Osteoblast (primary cell): Measurements from ENCODE around the gene POP7. TPM values are rescaled to one million over a fixed set of nuclear protein-coding genes. Genes with fewer than 3 reads are reported as not detected.
A peak's percentile ranks its signal among the peaks of the same experiment; 100 is the strongest.

Experiments
- DNase-seq: peaks from one replicate; pipeline ENCODE4 v3.0.0; 2011; ENCODE audit warnings: low spot score, mixed read lengths; ENCODE audit not compliant: insufficient read length; ENCODE audit errors: missing footprints
- H2AFZ ChIP-seq: 2 replicates; pipeline ENCODE4 v1.6.0; 2011; ENCODE audit warnings: mild to moderate bottlenecking, low read length
- H3K27ac ChIP-seq: 2 replicates; pipeline ENCODE4 v1.5.1; 2011; ENCODE audit warnings: mild to moderate bottlenecking, low read depth, low read length, moderate library complexity
- H3K27me3 ChIP-seq: 2 replicates; pipeline ENCODE4 v1.6.0; 2012; ENCODE audit warnings: mild to moderate bottlenecking, control low read depth, inconsistent platforms, low read length, moderate library complexity; ENCODE audit not compliant: insufficient read depth
- H3K36me3 ChIP-seq: 2 replicates; pipeline ENCODE4 v1.5.1; 2011; ENCODE audit warnings: mild to moderate bottlenecking, low read length, control low read depth, moderate library complexity; ENCODE audit not compliant: insufficient read depth
- H3K4me1 ChIP-seq: 2 replicates; pipeline ENCODE4 v1.5.1; 2011; ENCODE audit warnings: mild to moderate bottlenecking, low read length, control low read depth, moderate library complexity; ENCODE audit not compliant: insufficient read depth
- H3K4me2 ChIP-seq: 2 replicates; pipeline ENCODE4 v1.6.0; 2011; ENCODE audit warnings: mild to moderate bottlenecking, low read length; ENCODE audit not compliant: insufficient read depth
- H3K4me3 ChIP-seq: fragments of 200-600 bp; sonication (generic); 3 replicates; pipeline ENCODE4 v1.5.1; 2012; ENCODE audit warnings: mild to moderate bottlenecking, low read length, inconsistent platforms; ENCODE audit not compliant: insufficient read depth
- H3K79me2 ChIP-seq: 2 replicates; pipeline ENCODE4 v1.6.0; 2012; ENCODE audit warnings: mild to moderate bottlenecking, low read length, control low read depth, inconsistent platforms; ENCODE audit not compliant: insufficient read depth
- H3K9me3 ChIP-seq: 2 replicates; pipeline ENCODE4 v1.5.1; 2011; ENCODE audit warnings: low read depth, low read length, control low read depth
- H4K20me1 ChIP-seq: 2 replicates; pipeline ENCODE4 v1.6.0; 2012; ENCODE audit warnings: mild to moderate bottlenecking, low read length, control low read depth; ENCODE audit not compliant: insufficient read depth
- CTCF ChIP-seq: IDR thresholded peaks from 2 replicates; pipeline ENCODE4 v1.5.1; 2011; ENCODE audit warnings: mild to moderate bottlenecking, low read depth, low read length, moderate library complexity; ENCODE audit errors: extremely low read depth
- total RNA-seq: library from RNA; depleted of rRNA; stranded (reverse); fragments of >200 nt; gene quantifications from 2 replicates; pipeline ENCODE4 v1.2.3, GENCODE V29; 2012

Gene POP7
- total RNA-seq, 1 donor = 25.7 TPM

- DNase-seq = peak; percentile 76
- H3K9me3 ChIP-seq = no peaks in the 10 kb centered on the region
- no peak overlapping the region for H3K4me2 ChIP-seq
- H3K27ac ChIP-seq = no peak overlapping the region
- H3K4me1 ChIP-seq = peaks cover 2% of the 10 kb centered on the region
- H3K27me3 ChIP-seq = no peaks in the 10 kb centered on the region
- H4K20me1 ChIP-seq = peaks cover 42% of the 10 kb centered on the region
- TF ChIP-seq CTCF = no peak
- H3K79me2 ChIP-seq = peaks cover 26% of the 10 kb centered on the region
- H2AFZ ChIP-seq = no peak overlapping the region
- H3K4me3 ChIP-seq = no peak overlapping the region
- peaks cover 25% of the 10 kb centered on the region for H3K36me3 ChIP-seq
Observed at GRCh38 chr7:100685049-100685605, 20.8 kb upstream of the POP7 start.

- Histone ChIP-seq H3K27ac (no peak overlapping the region), H3K9me3 (no peaks in the 10 kb centered on the region), H3K4me3 (no peak overlapping the region), H4K20me1 (peaks cover 42% of the 10 kb centered on the region), H2AFZ (no peak overlapping the region), H3K4me2 (no peak overlapping the region), H3K4me1 (no peaks in the 10 kb centered on the region), H3K27me3 (no peaks in the 10 kb centered on the region), H3K36me3 (peaks cover 24% of the 10 kb centered on the region), H3K79me2 (peaks cover 31% of the 10 kb centered on the region)
- no peak for TF ChIP-seq CTCF
- DNase-seq = peak; percentile 83
Observed at GRCh38 chr7:100685631-100686145, 20.2 kb upstream of the POP7 start.

- Histone ChIP-seq H3K9me3 (no peaks in the 10 kb centered on the region), H3K79me2 (peaks cover 37% of the 10 kb centered on the region), H3K4me1 (no peaks in the 10 kb centered on the region), H3K4me2 (no peak overlapping the region), H3K4me3 (no peak overlapping the region), H3K27ac (no peak overlapping the region), H2AFZ (no peak overlapping the region), H3K36me3 (peaks cover 19% of the 10 kb centered on the region), H3K27me3 (no peaks in the 10 kb centered on the region), H4K20me1 (peaks cover 48% of the 10 kb centered on the region)
- TF ChIP-seq CTCF = no peak
- DNase-seq = peak; percentile 61
Observed at GRCh38 chr7:100686201-100686821, 19.6 kb upstream of the POP7 start.

GRCh38 chr7:100686822-100687211 is 19.1 kb upstream of the POP7 start:
- H4K20me1 ChIP-seq = peaks cover 48% of the 10 kb centered on the region
- no peaks in the 10 kb centered on the region for H3K27me3 ChIP-seq
- TF ChIP-seq CTCF = no peak
- H3K27ac ChIP-seq = no peak overlapping the region
- H3K36me3 ChIP-seq = peaks cover 14% of the 10 kb centered on the region
- H2AFZ ChIP-seq = no peak overlapping the region
- DNase-seq = peak; percentile 69
- H3K9me3 ChIP-seq = no peaks in the 10 kb centered on the region
- peaks cover 42% of the 10 kb centered on the region for H3K79me2 ChIP-seq
- H3K4me1 ChIP-seq = peaks cover under 1% of the 10 kb centered on the region
- H3K4me2 ChIP-seq = no peak overlapping the region
- H3K4me3 ChIP-seq = no peak overlapping the region
